Keratinocyte (primary cell): ENCODE data around the gene SDK1.

Source experiments
- EZH2 ChIP-seq: IDR thresholded peaks from one replicate; pipeline ENCODE4 v1.6.1; 2012; ENCODE audit warnings: inconsistent platforms, mild to moderate bottlenecking, low read length, moderate library complexity
- TF ChIP-seq, protein P1 (sequence below), 3 experiments: IDR thresholded peaks in 1 of 3; conservative IDR thresholded peaks in 1 of 3; optimal IDR thresholded peaks in 1 of 3; 2 replicates in 2 of 3; 3 replicates in 1 of 3; pipeline versions ENCODE3 to v1.5.1; 2011; ENCODE audit warnings: low read length in 3 of 3, mild to moderate bottlenecking in 3 of 3, moderate library complexity in 2 of 3, control low read depth in 1 of 3, inconsistent platforms in 1 of 3; ENCODE audit not compliant: insufficient read depth in 2 of 3; ENCODE audit errors: extremely low read depth in 1 of 3

- TF ChIP-seq, protein P1, sequence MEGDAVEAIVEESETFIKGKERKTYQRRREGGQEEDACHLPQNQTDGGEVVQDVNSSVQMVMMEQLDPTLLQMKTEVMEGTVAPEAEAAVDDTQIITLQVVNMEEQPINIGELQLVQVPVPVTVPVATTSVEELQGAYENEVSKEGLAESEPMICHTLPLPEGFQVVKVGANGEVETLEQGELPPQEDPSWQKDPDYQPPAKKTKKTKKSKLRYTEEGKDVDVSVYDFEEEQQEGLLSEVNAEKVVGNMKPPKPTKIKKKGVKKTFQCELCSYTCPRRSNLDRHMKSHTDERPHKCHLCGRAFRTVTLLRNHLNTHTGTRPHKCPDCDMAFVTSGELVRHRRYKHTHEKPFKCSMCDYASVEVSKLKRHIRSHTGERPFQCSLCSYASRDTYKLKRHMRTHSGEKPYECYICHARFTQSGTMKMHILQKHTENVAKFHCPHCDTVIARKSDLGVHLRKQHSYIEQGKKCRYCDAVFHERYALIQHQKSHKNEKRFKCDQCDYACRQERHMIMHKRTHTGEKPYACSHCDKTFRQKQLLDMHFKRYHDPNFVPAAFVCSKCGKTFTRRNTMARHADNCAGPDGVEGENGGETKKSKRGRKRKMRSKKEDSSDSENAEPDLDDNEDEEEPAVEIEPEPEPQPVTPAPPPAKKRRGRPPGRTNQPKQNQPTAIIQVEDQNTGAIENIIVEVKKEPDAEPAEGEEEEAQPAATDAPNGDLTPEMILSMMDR (optimal IDR thresholded peaks at IDR 0.05 in 1 of 3, IDR thresholded peaks at IDR 0.05 in 1 of 3, conservative IDR thresholded peaks at IDR 0.05 in 1 of 3; ENCODE audit: extremely low read depth in 1 of 3, insufficient read depth in 2 of 3, low read length in 3 of 3) = no peak
- no peak for TF ChIP-seq EZH2
Measured at GRCh38 chr7:3510101-3511020, 209.3 kb downstream of the SDK1 start.
